Activated naive CD4-positive, alpha-beta T cell treated with anti-CD3 and anti-CD28 coated beads, Interleukin-2, amount 50 U/mL, for 16 hours (primary cell): ENCODE data around the gene PPP1R12A.

Experiments used
- DNase-seq: peaks from one replicate; pipeline ENCODE4 v3.0.0-alpha.2; 2020

PPP1R12A gene

DNA sequence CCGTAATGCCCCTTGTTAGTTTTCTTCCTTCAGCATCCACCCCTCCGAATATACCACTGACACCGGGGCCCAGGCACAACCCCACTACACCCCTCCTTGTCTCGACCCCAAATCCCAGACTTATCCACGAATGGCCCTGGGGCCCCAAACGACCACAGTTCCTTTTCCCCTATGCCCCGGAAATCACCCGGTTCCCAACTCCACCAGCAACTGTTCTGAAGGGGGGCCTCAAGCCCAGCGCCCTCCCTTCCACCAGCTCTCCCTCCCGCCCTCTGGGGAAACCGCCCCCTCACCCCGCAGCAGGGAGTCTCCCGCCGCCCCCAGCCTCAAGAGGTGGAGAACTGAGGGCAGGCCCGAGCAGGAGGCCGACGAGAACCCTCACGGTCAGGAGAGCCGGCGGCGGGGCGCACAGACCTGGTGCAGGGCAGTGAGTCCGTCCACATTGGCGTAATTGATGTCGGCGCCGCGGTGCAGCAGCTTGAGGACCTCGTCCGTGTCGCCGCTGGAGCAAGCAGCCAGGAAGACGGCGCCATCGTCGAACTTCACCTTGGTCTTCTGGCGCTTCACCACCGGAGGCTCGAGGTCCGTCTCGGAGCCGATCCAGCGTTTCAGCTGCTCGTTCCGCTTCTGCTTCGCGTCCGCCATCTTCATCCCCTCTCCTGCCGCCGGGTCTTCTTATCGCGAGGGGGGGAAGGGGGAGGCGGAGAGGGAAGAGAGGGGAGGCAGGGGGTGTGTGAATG lies 446 bp downstream of the PPP1R12A start:
- peak; percentile 61 for DNase-seq

DNA sequence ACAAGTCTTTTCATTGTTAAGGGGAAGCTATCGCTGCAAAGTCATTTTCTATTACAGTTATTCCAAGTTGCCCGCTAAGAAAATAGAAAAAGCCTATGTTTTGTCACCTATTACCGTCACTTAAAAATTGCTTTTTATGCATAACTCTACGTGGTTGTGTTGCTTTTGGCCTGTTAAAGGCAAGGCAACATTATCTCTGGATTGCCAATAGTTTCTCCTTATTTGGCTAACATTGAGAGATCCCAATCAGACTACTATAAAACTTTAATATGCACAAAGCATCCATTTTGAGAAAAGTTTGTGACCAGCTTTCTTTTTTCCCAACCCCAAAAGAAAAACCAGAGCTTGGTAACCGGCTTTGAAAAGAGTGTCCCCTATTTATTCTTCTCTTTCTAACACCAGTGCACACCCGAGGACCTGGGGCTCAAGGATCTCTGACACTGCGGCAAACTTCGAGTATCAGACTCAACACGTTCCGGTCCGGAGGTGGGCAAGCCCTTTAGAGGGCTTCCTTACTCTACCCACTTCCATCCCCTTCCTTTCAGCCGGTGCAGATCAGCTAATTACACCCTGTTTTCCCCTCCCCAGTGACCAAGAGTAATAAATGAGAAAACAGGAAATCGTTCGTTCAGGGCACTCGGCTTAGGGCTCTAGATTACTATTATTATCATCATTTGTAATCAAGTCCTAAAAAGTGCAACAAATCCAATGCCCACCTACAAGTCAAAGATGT lies 1.2 kb downstream of the PPP1R12A start:
- DNase-seq: no peak

DNA sequence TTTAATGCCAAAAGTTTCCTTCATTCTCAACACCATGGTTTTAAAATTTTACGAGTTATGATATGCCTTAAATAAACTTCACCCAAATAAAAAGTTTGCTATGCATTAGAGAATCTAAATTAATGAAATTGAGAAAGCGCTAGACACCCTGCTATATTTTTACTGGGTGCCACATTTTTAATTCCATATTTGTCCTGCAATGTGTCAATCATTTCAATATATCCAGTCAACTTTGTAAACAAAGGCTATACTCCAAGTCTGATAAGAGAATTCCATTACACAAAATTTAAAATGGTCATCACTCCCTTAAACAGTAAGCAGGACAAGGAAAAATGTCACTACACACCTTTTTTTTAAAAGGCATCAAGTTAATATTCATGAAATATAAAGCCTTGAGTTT lies 1.9 kb downstream of the PPP1R12A start:
- no peak for DNase-seq

DNA sequence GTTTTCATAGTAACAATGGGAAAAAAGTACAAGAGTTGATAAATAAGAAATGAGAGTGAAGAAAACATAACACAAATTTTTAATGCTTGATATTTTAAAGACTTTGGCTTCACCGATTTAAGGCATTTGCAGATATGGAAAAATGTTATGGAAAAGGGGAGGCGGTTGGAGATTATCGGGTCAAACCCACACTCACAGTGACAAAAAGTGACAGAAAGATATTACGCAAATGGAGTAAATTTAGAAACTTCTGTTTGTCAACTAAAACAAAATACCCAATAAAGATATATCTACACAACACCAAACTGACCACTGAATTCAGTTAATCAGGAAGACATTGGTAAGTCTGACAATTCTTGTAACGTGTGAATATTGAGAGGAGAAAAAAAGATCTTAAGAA lies 2.5 kb downstream of the PPP1R12A start:
- DNase-seq: no peak

DNA sequence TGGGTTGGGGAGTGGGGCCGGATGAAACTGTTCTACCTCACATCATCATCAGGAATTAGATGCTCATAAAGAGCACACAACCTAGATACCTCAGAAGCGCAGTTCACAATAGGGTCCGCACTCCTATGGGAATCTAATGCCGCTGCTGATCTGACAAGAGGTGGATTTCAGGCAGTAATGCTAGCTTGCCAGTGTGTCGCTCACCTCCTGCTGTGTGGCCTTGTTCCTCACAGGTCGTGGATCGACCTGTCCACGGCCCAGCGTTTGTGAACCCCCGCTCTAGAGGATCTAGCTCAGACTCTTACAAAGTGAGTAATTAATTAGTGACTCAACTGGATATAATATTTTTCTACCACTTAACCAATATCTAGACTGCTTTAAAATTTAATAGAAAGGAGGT lies 5.8 kb downstream of the PPP1R12A start:
- DNase-seq: no peak

DNA sequence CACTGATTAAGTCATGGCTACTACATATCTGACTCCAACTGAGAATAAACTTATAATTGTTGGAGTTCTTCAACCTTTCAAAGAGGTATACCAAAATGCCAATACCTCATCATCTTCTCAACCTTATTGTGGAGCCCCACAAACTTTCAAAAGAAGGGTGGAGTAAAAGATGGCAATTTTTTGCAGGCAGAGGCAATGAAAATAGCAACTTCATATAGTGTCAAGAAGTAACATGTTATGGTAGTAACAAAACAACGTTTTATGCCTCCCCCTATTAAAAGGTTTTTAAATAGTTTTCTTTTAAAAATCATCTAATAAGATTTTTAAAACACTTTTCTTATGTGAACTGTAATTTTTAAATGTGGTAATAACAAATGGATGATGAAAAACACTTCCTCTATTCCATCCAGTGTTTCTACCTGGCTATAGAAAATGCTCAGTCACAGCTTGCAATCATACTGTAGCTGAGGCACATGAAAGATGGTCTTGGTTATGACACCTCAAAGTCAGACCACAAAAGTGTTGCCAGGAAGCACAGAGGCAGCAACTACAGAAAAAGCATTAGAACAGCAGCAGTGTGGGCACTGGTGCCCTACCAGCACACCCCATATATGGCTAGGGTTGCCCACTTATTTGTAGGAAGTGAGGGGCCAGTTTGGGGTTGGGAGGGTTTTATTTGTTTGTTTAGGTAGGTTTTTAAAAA lies 7.0 kb downstream of the PPP1R12A start:
- DNase-seq: peak; percentile 22

- DNase-seq: no peak
Measured at GRCh38 chr12:79926951-79927350, 7.9 kb downstream of the PPP1R12A start.

DNA sequence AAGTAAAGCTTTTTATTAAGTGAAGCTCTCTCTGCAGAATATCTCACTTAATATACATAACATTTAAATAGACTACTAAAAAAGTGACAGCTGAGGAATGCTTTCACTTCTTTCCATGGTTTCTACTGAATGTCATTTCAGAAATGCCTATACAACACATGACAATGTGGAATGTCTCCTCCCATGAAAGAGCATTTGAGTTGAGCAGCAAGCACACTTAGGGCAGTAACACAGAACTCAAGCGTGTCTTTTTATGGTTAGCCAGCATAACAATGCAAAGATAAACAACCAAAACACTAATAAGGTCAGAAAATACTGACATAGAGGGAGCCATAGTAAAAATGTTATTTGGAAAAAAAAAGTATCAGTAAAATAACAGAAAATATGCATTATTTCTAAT lies 9.4 kb downstream of the PPP1R12A start:
- DNase-seq: no peak

GRCh38 chr12:79921786-79922185 lies 13.1 kb downstream of the PPP1R12A start:
- DNase-seq: no peak

GRCh38 chr12:79920421-79921238 lies 14.3 kb downstream of the PPP1R12A start:
- no peak for DNase-seq

DNA sequence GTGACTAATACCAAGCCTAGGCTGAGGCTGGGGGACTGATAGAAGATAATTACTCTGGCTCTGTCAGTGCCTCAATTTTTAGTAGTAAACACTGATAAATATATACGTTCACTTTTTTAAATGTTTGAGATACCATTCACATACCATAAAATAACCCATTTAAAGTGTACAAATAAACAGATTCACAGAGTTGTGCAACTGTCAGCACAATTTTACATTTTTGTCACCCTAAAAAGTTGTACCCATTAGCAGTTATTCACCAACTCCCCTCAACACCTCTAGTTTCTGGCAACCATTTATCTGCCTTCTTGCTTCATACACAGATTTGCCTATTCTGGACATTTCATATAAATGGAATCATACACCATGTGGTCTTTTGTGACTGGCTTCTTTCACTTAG lies 15.1 kb downstream of the PPP1R12A start:
- no peak for DNase-seq

DNA sequence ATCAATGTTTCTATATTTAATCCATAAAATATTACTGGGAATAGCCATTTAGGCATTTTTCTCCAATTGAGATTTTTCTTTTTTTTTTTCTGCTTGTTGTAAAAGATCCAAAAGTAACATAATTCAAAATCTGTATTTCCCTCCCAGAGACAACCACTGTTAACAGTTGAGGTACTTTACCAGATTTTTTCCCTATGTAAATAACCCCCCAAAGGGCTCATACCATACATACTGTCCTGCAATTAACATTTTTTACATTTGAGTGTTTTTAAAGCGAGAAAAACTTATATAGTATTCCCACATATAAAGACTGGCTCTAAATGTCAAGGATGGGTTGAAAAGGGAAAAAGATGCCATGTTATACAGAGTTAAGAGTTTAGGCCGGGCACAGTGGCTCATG lies 18.1 kb downstream of the PPP1R12A start:
- DNase-seq: no peak

DNA sequence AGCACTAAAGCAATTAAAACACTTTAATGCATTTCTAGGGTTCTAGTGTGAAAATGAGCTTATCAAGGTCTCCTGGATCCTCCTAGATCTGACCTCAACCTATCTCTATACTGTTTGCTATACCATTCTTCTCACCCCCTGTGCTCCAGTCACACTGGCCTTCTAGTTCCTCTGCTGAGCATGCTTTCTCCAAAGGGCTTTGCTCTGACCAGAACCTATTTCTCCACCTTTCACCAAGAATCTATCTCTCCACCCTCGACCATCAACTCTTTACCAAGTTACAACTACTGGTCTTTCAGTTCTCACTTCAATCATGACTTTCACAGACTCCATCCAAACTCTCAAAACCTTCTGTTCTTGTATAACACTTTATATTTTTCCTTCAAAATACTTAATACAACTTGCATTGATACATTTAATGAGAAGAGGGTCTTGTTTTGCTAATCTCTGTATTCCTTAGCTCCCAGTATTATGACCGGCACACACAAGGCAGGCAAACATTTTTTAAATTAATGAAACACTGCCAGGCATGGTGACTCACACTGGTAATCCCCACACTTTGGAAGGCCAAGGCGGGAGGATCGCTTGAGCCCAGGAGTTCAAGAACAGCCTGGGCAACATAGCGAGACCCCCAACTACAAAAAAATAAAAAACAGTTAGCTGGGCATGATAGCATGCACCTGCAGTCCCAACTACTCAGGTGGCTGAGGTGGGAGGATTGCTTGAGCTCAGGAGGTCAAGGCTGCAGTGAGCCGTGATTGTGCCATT lies 22.8 kb downstream of the PPP1R12A start:
- DNase-seq: no peak

GRCh38 chr12:79908366-79908765 lies 26.5 kb downstream of the PPP1R12A start:
- no peak for DNase-seq

GRCh38 chr12:79901506-79901905 lies 33.4 kb downstream of the PPP1R12A start:
- no peak for DNase-seq

DNA sequence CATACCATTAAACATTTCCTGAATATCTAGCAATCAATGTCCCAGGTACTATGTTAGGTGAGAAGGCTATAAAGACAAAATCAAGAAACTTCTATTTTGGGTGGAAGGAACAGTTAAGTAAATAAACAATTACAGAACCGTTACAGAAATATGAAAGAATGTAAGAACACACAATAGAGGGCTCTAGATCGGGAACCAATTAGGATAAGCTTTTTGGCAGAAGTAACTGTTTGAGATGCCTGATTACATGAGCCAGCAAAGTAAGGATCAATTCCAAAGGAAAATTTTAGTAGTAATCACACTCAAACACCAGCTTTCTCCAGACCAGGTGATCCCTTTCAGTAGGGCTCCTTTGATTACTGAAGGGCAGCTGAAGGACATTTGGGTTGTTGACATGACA lies 33.9 kb downstream of the PPP1R12A start:
- DNase-seq: no peak

GRCh38 chr12:79900199-79900598 lies 34.7 kb downstream of the PPP1R12A start:
- DNase-seq: no peak

GRCh38 chr12:79897617-79898016 lies 37.3 kb downstream of the PPP1R12A start:
- no peak for DNase-seq

DNA sequence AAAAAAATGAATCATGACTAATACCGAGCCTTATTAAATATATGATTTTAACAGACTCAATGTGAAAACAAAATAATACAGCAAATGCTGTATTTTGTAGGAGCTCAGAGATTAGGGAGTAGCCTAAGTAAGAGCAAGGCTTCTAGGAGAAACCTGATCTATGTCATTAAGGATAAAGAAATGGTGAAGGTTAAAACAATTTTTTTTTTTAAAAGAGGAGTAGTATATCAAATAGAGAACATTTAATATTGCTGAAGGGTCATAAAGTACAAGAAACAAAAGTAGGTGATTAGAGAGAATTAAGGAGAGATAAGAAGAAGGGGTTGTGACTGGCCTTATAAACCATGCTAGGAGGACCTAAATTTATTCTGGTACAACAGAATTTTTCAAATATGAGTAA lies 39.1 kb downstream of the PPP1R12A start:
- DNase-seq: no peak

- no peak for DNase-seq
Measured at GRCh38 chr12:79895071-79895470, 39.8 kb downstream of the PPP1R12A start.

DNA sequence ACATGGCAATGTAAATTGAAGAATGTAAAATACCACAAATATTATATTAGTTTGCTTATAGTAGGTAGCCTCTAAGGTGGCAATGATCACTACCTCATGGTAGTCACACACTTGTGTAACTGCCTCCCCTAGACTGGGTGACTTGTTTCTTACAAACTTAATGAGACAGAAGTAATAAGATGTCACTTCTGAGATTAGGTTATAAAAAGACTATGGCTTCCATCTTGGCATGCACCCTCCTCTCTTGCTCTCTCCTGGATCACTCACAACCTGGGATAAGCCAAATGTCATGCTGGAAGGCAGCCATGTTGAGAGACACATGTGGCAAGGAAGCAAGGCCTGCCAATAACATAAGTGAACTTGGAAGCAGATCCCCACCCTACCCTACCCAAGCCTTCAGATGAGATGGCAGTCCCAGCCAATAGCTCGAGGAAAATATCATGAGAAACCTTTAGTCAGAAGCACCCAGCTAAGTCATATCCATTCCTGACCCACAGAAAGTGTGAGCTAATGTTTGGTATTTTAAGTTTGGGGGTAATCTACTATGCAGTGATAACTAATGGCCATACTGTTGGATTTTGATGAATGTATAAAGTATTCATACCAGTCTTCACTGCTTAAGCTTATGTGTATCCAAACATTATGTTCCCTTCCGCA lies 43.3 kb downstream of the PPP1R12A start:
- DNase-seq: no peak

GRCh38 chr12:79887890-79888289 lies 47.0 kb downstream of the PPP1R12A start:
- DNase-seq: no peak
